HG03103 (cell line): Measurements from ENCODE around the gene VPS18.
"Not testable (repeated sequence)": the region's sequence is repeated elsewhere in the genome, so short reads cannot be mapped to it uniquely, and the experiment has no call there.

Experiments used
- ATAC-seq: cut with Tn5 transposase; IDR thresholded peaks from one replicate; pipeline ENCODE4 v1.9.1; 2021; ENCODE audit warnings: low read depth; ENCODE audit not compliant: unreplicated experiment

Gene VPS18, protein sequence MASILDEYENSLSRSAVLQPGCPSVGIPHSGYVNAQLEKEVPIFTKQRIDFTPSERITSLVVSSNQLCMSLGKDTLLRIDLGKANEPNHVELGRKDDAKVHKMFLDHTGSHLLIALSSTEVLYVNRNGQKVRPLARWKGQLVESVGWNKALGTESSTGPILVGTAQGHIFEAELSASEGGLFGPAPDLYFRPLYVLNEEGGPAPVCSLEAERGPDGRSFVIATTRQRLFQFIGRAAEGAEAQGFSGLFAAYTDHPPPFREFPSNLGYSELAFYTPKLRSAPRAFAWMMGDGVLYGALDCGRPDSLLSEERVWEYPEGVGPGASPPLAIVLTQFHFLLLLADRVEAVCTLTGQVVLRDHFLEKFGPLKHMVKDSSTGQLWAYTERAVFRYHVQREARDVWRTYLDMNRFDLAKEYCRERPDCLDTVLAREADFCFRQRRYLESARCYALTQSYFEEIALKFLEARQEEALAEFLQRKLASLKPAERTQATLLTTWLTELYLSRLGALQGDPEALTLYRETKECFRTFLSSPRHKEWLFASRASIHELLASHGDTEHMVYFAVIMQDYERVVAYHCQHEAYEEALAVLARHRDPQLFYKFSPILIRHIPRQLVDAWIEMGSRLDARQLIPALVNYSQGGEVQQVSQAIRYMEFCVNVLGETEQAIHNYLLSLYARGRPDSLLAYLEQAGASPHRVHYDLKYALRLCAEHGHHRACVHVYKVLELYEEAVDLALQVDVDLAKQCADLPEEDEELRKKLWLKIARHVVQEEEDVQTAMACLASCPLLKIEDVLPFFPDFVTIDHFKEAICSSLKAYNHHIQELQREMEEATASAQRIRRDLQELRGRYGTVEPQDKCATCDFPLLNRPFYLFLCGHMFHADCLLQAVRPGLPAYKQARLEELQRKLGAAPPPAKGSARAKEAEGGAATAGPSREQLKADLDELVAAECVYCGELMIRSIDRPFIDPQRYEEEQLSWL

DNA sequence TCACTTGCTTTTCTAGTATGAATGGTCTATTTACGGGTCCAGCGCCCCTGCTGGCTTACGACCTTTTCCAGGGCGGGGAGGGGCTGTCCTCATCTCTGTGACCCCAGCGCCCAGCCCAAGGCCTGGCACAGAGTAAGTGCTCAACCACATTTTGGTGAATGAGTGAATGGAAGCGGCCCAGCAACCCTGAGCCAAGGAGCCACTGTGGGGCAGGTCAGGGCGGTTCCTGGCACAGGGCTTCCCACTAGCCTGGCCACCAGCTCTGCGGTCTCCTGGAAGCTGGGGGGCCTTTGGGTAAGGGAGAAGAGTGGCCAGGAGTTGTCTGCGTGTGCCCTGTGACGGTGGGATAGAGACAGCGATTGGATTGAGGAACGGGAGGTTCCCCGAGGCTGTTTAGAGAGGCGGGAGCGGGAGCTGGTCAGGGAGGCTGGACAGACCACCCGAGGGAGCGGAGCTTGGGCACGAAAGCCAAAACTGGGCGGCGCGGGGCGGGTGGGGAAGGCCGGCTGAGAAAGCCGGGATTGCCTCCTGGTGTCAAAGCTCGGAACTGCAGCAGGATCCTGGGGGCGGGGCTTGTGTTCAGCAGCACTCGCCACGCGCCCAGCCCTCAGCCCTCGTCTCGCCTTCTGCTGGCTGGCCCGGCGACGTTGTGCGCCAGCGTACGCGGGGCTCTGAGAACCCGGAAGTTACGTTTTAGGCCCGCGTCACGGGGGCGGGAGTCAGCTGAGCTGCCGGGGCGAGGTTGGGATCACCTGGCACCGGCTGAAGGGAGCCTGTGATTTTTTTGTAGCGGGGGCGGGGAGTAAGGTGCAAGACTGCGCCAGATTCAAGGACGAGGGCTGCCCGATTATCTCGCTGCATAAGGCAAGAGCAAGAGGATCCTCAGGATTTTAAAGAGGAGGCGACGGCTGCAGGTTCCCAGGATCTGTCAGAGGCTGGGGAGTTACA lies at the start of gene VPS18:
TSS of gene VPS18 (plus strand) at position 718 of the 948 bp plus-strand sequence. CDS start 319 bp downstream, outside the sequence.
- peak; percentile 91 for ATAC-seq

DNA sequence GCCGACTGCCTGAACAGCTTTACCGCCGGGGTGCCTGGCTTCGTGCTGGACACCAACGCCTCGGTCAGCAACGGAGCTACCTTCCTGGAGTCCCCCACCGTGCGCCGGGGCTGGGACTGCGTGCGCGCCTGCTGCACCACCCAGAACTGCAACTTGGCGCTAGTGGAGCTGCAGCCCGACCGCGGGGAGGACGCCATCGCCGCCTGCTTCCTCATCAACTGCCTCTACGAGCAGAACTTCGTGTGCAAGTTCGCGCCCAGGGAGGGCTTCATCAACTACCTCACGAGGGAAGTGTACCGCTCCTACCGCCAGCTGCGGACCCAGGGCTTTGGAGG lies 49.6 kb upstream of the VPS18 start:
- no peak for ATAC-seq

DNA sequence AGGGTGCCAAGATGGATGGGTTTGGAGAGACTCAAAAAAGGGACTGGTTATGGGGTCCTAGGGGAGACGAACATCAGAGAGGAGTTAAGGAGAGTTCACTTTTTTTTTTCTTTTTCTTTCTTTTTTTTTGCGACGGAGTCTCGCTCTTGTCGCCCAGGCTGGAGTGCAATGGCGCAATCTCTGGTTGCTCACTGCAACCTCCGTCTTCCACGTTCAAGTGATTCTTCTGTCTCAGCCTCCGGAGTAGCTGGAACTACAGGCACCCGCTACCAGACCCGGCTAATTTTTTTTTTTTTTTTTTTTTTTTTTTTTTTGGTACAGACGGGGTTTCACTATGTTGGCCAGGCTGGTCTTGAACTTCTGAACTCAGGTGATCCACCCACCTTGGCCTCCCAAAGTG lies 49.2 kb upstream of the VPS18 start:
- no peak for ATAC-seq

DNA sequence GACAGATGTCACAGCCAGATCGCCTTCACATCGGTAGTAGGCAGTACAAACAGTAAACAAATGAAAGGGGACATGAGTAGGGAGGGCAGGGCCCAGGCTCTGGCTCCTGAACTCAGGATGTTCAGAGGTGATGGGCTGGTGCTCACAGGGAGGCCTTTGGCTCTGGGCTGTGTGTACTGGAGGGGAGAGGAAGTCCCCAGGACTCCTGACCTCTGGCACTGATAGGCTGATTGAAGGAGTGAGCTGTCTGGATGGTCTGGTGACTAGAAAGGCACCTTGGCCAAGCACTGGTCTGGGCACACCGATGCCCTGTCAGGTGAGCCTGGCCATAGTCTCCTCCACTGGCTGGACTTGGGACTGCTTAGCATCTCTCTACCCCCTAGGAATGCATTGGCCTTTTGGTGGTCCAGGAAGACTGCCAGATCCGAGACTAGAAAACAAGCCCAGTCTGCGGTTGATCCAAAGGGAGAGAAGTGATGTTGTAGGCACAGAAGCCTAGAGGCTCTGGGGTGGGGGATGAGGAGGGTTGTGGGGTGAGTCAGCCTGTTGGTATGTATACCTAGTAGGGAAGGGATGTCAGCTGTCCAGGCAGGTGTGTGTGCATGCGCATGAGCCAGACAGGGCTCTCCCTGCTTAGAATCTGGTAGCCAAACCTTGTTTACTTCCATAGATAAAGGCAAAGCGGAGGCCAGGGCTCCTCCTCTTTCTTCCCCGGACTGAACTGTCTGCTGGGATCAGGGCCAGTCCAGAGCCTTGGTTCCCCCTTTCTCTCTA lies 48.6 kb upstream of the VPS18 start:
- no peak for ATAC-seq

DNA sequence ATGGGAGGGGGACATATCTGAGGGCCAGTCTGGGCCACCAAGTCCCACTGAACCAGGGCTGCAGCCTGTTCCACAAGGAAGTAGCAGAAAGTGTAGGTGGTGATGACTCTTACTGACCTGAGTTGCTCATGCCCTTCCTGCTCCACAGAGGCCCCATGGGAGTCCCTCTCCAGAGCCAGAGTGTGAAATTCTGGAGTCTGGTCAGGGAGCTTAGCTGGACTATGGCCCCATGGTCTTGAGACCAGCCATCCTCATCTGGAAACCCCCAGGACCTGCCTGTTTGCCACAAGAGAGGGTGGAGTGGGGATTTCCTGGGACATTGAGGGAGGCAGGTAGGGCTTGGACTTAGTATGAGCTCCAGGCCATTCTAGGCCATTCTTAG lies 47.4 kb upstream of the VPS18 start:
- ATAC-seq, result no peak

DNA sequence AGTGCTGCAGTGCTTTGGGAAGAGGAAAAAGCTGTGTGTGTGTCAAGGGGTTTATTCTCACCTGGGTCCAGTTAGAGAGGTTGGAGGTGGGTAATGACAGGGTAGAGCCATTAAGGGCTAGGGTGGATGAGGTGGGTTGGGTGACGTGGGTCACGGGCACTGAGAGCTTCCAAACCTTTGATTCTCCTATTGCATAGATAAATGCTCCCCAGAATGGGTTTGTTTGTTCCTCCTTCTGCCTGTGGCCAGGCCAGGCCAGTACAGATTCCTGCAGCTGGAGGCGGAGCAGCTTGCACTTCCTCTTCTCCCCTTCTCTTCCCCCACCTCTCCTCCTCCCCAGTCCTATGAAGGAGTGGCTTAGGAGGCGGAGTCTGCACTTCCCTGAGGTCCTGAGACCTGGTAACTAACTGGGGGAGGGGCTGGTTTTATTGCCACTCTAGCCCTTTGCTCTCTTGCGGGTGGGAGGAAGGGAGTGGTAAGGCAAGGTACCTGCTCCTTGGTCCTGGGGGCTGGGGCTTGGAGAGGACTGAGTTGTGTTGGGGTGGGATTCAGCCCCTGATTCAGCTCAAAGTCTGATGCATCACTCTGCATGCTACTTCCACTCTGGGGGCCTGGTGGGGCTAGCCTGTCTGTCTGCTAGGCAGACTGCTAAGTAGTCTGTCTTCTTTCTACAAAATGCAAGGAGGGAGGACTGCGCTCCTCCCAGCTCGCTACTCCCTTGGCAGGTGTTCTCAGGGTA lies 46.9 kb upstream of the VPS18 start:
- peak; percentile 58 for ATAC-seq

DNA sequence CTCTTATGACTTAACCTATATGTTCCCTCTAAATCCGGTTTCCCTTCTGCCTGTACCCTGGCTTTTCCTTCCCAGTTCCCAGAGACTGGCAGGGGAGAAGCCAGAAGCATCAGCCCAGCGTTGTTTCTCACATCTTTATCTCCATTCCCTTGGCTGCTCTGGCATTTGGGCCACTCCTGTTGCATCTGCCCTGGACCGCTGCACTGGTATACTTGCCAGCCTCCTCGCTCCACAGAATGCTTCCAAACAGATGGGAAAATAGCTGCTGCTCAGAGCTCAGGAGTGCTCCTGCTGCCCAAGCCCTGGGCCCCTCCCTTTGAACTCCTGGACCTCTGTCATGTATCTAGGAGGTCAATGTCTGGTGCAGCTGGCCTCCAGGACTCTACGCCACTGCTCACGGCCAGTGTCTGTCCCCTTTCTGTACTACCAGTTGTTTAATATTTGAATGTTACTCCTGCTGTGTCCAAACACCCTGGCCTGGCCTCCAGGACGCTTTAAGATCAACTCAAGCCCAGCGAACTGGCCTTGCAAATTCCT lies 43.6 kb upstream of the VPS18 start:
- ATAC-seq, result no peak

DNA sequence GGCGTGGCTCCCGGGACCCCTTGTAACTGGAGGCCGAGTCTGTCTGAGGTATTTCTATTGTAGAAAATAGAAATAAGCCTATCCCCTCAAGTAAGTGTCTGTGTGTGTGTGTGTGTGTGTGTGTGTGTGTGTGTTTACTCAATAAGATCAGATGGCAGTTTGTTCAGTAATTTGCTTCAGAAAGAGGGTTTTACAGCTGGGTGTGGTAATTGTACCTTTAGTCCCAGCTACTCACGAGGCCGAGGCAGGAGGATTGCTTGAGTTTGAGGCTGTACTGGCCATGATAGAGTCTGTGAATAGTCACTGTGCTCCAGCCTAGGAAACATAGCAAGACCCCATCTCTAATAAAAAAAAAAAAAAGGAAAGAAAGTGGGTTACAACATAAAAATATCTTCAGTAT lies 41.7 kb upstream of the VPS18 start:
- no peak for ATAC-seq

DNA sequence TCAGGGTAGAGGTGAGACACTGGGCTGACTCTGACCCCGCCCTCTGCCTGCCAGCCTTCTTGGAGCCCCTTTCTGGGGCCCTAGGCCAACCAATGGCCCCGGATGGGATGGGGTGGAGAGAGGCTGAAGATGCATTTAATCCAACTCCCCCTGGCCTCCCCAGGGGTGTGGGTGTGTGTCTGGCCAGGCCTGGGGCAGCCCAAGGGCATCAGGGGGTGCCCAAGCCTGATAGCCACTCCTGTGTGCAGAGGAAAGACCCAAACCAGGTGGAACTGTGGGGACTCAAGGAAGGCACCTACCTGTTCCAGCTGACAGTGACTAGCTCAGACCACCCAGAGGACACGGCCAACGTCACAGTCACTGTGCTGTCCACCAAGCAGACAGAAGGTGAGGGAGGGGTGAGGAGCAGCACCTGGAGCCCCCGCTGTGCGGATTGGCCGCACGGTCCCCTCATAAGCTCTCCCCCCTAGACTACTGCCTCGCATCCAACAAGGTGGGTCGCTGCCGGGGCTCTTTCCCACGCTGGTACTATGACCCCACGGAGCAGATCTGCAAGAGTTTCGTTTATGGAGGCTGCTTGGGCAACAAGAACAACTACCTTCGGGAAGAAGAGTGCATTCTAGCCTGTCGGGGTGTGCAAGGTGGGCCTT lies 40.9 kb upstream of the VPS18 start:
- no peak for ATAC-seq

DNA sequence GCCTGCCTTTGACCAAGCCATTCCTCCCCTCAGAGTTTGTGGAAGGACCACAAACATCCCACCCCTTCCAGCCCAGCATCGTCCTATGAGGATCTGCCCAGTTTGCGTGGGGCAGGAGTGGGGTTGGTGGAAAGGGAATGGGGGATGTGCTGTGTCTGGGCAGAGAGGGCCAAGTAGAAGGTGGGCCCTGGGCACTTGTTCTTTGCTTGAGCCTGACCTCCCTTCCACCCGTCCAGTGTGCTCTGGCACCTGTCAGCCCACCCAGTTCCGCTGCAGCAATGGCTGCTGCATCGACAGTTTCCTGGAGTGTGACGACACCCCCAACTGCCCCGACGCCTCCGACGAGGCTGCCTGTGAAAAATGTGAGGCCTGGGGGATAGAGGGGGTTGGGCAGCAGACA lies 40.1 kb upstream of the VPS18 start:
- no peak for ATAC-seq

DNA sequence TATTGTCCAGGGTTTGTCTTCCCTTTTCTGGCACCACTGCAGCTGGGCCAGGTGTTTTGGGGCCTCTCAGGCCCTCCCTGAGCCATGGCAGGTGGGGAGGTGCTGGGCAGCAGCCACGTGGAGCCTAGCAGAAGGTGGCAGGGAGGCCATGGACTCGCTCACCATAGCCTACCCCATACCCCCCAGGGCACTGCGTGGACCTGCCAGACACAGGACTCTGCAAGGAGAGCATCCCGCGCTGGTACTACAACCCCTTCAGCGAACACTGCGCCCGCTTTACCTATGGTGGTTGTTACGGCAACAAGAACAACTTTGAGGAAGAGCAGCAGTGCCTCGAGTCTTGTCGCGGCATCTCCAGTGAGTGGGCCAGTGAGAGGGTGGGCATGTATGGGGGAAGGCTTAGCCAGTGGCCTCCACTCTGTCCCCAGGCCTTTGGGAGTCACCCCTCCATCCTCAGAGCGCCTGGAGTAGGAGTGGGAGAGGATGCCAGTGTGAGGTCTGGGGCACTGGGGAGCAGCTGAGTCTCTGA lies 38.5 kb upstream of the VPS18 start:
- ATAC-seq, result no peak

DNA sequence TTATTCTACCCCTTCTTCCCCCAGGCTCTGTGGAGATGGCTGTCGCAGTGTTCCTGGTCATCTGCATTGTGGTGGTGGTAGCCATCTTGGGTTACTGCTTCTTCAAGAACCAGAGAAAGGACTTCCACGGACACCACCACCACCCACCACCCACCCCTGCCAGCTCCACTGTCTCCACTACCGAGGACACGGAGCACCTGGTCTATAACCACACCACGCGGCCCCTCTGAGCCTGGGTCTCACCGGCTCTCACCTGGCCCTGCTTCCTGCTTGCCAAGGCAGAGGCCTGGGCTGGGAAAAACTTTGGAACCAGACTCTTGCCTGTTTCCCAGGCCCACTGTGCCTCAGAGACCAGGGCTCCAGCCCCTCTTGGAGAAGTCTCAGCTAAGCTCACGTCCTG lies 37.5 kb upstream of the VPS18 start:
- ATAC-seq, result no peak

DNA sequence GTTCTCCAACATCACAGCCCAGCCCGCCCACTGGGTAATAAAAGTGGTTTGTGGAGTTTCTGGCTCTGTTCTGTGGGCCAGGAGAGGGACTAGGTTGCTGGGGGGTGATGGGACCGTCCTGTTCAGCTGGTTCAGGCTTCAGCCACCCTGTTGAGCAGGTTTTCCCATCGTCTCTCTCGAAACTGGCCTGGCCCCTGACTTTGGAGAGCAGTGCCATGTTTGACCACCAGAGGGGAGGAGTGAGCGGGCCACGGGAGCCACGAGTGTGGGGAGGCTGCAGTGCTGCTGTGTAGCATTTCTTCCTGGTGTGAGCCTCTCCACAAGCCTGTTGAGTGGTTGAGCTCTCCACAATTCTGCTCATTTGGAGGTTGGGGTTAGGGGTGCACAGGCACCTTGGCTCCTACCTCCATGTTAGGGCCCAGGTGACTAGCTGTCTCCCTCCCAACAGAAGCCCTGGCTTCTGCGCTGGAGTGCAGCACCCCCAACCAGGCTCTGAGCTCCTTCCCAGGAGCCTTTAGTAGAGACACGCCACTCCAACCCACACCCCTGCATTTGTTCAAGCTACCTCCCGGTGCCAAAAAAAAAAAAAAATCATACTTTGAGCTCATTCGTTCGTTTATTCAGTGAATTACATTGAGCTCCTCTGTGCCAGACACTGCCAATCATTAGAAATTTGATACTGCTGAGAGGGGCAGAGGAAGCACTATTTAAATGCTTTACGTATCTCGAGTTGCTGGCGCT lies 36.5 kb upstream of the VPS18 start:
- no peak for ATAC-seq

DNA sequence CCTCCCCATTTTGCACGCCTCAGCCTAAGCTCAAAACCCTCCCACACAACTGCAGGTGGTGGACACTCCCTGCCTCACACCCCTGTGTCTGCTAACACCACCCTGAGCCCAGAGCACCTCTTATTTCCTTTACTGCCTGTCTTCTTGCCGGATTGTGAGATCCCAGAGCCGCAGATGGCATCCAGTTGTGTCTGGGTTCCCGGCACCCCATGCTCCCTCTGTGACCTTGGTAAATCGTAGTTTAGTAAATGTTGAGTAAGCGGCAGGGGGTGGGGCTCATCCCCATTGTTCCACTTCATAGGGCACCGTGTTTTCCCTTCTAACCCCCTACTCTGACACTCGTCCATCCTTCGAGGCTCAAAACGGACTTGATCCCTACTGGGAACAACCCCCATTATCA lies 35.5 kb upstream of the VPS18 start:
- no peak for ATAC-seq

DNA sequence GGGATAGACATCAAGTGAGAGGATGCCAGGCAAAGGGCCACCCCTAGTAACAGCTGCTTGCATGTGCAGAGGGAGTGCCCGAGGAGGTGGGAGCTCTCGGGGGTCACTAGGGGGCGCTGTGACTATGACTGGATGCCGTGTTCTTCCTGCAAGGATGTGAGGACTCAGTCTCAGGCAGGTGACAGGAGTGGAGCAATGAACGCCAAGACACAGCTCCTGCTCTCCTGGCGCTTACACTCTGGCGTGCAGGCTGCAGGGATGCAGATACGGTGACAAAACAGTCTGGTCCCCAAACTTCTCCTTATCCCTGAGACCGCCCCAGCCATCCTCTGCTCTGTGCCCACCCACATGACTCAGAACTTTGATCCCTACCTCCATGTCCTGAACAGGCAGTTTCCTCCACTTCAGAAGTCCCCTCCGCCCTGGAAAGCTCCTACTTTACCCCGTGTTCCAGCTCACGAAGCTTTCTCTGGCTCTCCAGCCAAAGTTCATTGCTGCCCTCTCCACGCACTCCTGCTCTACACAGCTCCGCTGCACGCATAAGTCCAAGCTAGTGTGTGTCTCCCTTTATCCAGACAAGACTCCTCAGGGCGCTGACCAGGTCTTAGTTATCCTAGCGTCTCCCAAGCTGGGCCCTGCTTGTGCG lies 34.9 kb upstream of the VPS18 start:
- ATAC-seq, result no peak

DNA sequence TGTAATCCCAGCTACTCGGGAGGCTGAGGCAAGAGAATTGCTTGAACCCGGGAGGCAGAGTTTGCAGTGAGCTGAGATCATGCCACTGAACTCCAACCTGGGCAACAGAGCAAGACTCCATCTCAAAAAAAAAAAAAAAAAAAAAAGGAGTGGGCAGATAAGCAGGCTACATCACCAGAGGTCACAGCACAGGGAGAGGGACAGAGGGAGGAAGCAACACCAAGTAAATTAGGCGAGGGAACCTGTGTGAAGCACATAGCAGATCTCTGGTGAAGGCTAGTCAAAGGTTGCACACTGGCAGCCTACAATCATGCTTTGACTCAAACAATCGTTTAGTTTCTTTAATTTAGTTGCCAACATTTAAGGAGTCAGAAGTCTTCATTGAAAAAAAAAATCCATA lies 33.1 kb upstream of the VPS18 start:
- ATAC-seq, result not testable (repeated sequence)

DNA sequence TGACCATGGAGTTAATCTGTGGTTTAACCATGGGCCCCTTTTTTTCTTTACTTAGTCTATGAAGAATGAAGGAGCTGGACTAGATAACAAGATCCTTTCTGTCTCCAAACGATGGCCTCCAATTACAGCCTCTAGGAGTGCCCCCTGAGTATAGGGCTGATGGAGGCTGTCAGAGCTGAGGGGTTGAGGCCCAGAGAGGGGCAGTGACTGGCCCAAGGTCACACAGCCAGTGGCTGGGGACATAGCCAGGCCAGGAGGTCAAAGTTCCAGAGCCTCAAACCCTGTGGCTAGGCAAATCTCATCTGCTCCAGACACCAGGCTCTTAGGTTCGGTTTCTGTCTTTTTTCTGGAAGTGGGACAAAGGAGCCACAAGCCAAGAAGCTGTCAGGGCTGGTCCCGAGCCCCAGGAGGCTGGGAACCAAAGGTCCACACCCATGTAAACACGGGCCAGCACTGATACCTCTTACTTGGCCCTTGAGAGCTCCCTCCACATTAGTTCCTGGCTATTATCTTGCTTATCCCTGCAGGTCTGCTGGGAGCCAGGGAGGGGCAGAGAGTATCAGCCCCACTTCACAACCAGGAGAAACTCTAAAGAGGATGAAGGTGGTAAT lies 30.5 kb upstream of the VPS18 start:
- no peak for ATAC-seq
